ENCODE measurements around the gene ZNF605. TPM values are rescaled to one million over a fixed set of nuclear protein-coding genes. Genes with fewer than 3 reads are reported as not detected.

The ZNF605 gene
- total and polyA plus RNA-seq, 9 of the 15 experiments (the other 6 are each of a cell fraction or from before 2014, with no cell fraction given), result 0.45 to 1.1 (median 0.68) TPM

DNA sequence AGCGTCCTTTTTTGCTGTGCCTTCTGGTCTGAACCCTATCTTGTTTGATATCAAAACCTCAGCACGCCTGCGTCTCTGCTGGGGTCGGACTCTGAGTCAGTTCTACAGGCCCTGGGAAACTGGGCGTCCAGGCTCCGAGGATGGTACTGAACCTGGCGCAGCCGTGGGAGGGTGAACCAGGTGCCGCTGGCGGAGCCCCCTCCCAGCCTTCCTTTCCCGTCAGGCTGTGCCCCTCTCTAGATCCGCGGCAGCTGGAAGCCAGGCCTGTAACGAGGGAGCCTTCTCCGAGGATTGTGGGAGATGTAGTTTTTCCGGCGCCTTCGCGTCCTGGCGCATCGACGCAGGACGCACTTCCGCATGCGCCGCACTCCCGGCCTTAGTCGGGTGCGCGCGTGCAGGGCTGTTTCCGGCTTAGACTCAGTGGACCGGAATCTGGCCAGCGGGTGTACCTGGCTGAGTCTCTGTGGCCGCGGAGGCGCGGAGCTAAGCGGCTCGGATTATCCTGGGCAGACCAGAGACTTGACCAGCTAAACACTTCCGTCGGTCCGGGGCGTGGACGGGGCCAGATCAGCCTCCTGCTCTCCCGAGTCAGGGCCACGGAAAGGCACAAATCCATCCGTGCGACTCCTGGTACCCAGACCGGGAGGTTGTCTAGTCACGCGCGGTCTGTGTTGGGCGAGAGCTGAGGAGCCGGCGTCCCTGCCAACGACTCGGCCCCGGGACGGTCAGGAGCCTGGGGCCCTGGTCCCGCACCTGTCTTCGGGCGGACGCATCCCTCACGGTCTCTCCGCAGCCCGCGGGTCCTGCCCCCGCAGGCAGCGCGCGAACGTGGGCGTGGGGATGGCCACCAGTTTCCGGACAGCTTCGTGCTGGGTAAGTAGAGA, 30.1 kb upstream of the ZNF605 start, which contains the start of gene ZNF26 (continued):
- TF ChIP-seq HOMEZ (CRISPR knock-in tag; IDR thresholded peaks at IDR 0.05) (no peak), ZNF780A (CRISPR knock-in tag; IDR thresholded peaks at IDR 0.05) (no peak), ZBED1 (IDR thresholded peaks at IDR 0.05) (no peak), TEAD1 (CRISPR knock-in tag; IDR thresholded peaks at IDR 0.05) (peak; percentile 60 to 85; a peak in 3 of 4 replicates), ZNF699 (CRISPR knock-in tag; IDR thresholded peaks at IDR 0.05; ENCODE audit: insufficient replicate concordance) (no peak), TRIM24 (IDR thresholded peaks at IDR 0.05) (no peak), ZNF518B (CRISPR knock-in tag; IDR thresholded peaks at IDR 0.05) (no peak), ZNF174 (CRISPR knock-in tag; IDR thresholded peaks at IDR 0.05) (no peak), ZNF232 (CRISPR knock-in tag; IDR thresholded peaks at IDR 0.05) (no peak), SMARCE1 (IDR thresholded peaks at IDR 0.05) (no peak), MAFF (IDR thresholded peaks at IDR 0.05; ENCODE audit: low read length) (no peak), ZNF766 (CRISPR knock-in tag; conservative IDR thresholded peaks at IDR 0.05) (peak; percentile 6; the same call in 1 of the 2 replicates)
- TF ChIP-seq, protein P1, sequence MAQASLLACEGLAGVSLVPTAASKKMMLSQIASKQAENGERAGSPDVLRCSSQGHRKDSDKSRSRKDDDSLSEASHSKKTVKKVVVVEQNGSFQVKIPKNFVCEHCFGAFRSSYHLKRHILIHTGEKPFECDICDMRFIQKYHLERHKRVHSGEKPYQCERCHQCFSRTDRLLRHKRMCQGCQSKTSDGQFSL (CRISPR knock-in tag; IDR thresholded peaks at IDR 0.05), result no peak
- TF ChIP-seq, protein P1 (tag; IDR thresholded peaks at IDR 0.05), result no peak
- TF ChIP-seq, protein P2, sequence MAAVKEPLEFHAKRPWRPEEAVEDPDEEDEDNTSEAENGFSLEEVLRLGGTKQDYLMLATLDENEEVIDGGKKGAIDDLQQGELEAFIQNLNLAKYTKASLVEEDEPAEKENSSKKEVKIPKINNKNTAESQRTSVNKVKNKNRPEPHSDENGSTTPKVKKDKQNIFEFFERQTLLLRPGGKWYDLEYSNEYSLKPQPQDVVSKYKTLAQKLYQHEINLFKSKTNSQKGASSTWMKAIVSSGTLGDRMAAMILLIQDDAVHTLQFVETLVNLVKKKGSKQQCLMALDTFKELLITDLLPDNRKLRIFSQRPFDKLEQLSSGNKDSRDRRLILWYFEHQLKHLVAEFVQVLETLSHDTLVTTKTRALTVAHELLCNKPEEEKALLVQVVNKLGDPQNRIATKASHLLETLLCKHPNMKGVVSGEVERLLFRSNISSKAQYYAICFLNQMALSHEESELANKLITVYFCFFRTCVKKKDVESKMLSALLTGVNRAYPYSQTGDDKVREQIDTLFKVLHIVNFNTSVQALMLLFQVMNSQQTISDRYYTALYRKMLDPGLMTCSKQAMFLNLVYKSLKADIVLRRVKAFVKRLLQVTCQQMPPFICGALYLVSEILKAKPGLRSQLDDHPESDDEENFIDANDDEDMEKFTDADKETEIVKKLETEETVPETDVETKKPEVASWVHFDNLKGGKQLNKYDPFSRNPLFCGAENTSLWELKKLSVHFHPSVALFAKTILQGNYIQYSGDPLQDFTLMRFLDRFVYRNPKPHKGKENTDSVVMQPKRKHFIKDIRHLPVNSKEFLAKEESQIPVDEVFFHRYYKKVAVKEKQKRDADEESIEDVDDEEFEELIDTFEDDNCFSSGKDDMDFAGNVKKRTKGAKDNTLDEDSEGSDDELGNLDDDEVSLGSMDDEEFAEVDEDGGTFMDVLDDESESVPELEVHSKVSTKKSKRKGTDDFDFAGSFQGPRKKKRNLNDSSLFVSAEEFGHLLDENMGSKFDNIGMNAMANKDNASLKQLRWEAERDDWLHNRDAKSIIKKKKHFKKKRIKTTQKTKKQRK (IDR thresholded peaks at IDR 0.05; ENCODE audit: borderline replicate concordance, low read depth, low read length), result no peak
- TF ChIP-seq, protein P3, sequence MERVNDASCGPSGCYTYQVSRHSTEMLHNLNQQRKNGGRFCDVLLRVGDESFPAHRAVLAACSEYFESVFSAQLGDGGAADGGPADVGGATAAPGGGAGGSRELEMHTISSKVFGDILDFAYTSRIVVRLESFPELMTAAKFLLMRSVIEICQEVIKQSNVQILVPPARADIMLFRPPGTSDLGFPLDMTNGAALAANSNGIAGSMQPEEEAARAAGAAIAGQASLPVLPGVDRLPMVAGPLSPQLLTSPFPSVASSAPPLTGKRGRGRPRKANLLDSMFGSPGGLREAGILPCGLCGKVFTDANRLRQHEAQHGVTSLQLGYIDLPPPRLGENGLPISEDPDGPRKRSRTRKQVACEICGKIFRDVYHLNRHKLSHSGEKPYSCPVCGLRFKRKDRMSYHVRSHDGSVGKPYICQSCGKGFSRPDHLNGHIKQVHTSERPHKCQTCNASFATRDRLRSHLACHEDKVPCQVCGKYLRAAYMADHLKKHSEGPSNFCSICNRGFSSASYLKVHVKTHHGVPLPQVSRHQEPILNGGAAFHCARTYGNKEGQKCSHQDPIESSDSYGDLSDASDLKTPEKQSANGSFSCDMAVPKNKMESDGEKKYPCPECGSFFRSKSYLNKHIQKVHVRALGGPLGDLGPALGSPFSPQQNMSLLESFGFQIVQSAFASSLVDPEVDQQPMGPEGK (CRISPR knock-in tag; IDR thresholded peaks at IDR 0.05; ENCODE audit: borderline replicate concordance), result no peak
